ENCODE data around the gene DVL2. TPM values are rescaled to one million over a fixed set of nuclear protein-coding genes. Genes with fewer than 3 reads are reported as not detected.

DVL2 gene
- total and polyA plus RNA-seq, 2 of the 13 experiments (the other 11 are each of a cell fraction or from before 2014, with no cell fraction given), result 5.7 to 38.2 TPM

DNA sequence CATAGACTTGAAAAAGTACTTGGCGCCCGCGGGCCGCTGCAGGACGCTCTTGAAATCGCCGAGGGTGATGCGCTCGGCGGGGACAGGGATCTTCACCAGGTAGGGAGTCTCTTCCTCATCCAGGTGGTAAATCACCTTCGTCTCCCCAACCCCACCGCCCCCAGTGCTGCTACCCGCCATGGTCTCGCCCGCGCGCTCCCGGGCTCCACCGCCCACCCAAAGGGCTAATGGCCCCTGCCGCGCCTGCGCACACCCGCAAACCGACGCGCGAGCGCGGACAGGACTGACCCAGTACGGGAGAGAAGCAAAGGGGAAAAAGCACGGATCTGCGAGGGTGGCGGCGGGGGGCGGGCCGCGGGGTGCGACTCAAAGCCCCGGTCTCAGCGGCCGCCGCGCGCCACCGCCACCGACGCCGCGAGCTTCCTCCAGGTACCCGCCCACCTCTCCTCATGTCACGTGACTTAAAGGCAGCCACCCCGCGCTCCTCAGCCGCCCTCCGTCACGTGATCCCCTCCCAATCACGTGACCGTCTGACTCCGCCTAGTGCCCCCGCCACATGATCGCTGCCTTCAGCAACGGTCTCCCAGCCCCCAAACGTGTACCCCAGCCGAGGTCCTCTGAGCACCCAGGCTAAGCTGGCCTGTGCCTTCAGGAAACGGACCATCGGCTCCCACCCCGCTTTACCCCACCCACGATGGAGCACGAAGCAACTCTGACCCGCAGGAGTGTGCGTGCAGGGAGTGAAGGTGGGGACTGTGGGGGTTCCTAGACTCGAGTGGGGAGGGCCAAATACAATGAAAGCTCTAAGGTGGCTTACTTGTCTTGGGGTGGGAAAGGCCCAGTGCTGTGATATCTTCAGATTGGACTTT lies at the start of gene DVL2 (continued):
- TF ChIP-seq, protein P1, sequence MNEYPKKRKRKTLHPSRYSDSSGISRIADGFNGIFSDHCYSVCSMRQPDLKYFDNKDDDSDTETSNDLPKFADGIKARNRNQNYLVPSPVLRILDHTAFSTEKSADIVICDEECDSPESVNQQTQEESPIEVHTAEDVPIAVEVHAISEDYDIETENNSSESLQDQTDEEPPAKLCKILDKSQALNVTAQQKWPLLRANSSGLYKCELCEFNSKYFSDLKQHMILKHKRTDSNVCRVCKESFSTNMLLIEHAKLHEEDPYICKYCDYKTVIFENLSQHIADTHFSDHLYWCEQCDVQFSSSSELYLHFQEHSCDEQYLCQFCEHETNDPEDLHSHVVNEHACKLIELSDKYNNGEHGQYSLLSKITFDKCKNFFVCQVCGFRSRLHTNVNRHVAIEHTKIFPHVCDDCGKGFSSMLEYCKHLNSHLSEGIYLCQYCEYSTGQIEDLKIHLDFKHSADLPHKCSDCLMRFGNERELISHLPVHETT (CRISPR knock-in tag; conservative IDR thresholded peaks at IDR 0.05), result peak; percentile 92
- TF ChIP-seq BCL6 (CRISPR knock-in tag; IDR thresholded peaks at IDR 0.05) (peak; percentile 12; the same call in 1 of the 2 replicates), ESRRA (CRISPR knock-in tag; IDR thresholded peaks at IDR 0.05; ENCODE audit: low read depth) (no peak), BRD4 (CRISPR knock-in tag; IDR thresholded peaks at IDR 0.05) (peak; percentile 93), MIER2 (CRISPR knock-in tag; IDR thresholded peaks at IDR 0.05) (peak; percentile 66; the same call in 1 of the 2 replicates), THYN1 (CRISPR knock-in tag; IDR thresholded peaks at IDR 0.05; ENCODE audit: borderline replicate concordance, low read depth) (peak; percentile 71; the same call in 1 of the 2 replicates), SKI (IDR thresholded peaks at IDR 0.05; ENCODE audit: partially characterized antibody) (peak; percentile 77), KDM1A (CRISPR knock-in tag; IDR thresholded peaks at IDR 0.05) (no peak), U2AF2 (IDR thresholded peaks at IDR 0.05; ENCODE audit: low read depth, low read length) (peak; percentile 51; the same call in 1 of the 2 replicates), HCFC1 (IDR thresholded peaks at IDR 0.05; ENCODE audit: low read depth, low read length) (peak; percentile 48; the same call in 1 of the 2 replicates), SOX6 (IDR thresholded peaks at IDR 0.05) (no peak), SOX6 (CRISPR knock-in tag; IDR thresholded peaks at IDR 0.05) (peak; percentile 15; the same call in 1 of the 2 replicates)
- TF ChIP-seq, protein P2, sequence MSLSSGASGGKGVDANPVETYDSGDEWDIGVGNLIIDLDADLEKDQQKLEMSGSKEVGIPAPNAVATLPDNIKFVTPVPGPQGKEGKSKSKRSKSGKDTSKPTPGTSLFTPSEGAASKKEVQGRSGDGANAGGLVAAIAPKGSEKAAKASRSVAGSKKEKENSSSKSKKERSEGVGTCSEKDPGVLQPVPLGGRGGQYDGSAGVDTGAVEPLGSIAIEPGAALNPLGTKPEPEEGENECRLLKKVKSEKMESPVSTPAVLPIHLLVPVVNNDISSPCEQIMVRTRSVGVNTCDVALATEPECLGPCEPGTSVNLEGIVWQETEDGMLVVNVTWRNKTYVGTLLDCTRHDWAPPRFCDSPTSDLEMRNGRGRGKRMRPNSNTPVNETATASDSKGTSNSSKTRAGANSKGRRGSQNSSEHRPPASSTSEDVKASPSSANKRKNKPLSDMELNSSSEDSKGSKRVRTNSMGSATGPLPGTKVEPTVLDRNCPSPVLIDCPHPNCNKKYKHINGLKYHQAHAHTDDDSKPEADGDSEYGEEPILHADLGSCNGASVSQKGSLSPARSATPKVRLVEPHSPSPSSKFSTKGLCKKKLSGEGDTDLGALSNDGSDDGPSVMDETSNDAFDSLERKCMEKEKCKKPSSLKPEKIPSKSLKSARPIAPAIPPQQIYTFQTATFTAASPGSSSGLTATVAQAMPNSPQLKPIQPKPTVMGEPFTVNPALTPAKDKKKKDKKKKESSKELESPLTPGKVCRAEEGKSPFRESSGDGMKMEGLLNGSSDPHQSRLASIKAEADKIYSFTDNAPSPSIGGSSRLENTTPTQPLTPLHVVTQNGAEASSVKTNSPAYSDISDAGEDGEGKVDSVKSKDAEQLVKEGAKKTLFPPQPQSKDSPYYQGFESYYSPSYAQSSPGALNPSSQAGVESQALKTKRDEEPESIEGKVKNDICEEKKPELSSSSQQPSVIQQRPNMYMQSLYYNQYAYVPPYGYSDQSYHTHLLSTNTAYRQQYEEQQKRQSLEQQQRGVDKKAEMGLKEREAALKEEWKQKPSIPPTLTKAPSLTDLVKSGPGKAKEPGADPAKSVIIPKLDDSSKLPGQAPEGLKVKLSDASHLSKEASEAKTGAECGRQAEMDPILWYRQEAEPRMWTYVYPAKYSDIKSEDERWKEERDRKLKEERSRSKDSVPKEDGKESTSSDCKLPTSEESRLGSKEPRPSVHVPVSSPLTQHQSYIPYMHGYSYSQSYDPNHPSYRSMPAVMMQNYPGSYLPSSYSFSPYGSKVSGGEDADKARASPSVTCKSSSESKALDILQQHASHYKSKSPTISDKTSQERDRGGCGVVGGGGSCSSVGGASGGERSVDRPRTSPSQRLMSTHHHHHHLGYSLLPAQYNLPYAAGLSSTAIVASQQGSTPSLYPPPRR (CRISPR knock-in tag; IDR thresholded peaks at IDR 0.05; ENCODE audit: borderline replicate concordance), result peak; percentile 28; the same call in 1 of the 2 replicates
- TF ChIP-seq, protein P3, sequence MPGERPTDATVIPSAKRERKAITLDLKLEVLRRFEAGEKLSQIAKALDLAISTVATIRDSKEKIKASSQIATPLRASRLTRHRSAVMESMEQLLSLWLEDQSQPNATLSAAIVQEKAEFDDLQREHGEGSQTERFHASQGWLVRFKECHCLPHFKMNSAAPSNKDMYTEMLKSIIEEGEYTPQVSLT (CRISPR knock-in tag; IDR thresholded peaks at IDR 0.05; ENCODE audit: borderline replicate concordance, low read depth), result no peak; the same call in 1 of the 2 replicates

Measured in HepG2 (cell line).